Heart right ventricle (tissue), 16 donors: ENCODE data around the gene B4GALT7. TPM values are rescaled to one million over a fixed set of nuclear protein-coding genes. Genes with fewer than 3 reads are reported as not detected.
"Not testable (repeated sequence)": the region's sequence is repeated elsewhere in the genome, so short reads cannot be mapped to it uniquely, and the experiment has no call there.

Experiments used
- ATAC-seq, 8 donors: fragments of 200-7000 bp; cut with Tn5 transposase; one replicate each; pipeline ENCODE4 v1.9.1; 2020; ENCODE audit warnings: mild to moderate bottlenecking in 8 of 8, moderate library complexity in 8 of 8, moderate number of reproducible peaks in 1 of 8
- DNase-seq, 2 donors: peaks; one replicate each; pipeline ENCODE4 v3.0.0-alpha.2; 2020
- H3K27ac ChIP-seq, 10 donors: fragments of 200-600 bp; sonication (generic) in 2 of 10; one replicate each; pipeline versions ENCODE4 v1.5.0 to v1.8.0; 2020 to 2022; ENCODE audit warnings: mild to moderate bottlenecking in 3 of 10
- H3K27me3 ChIP-seq, 7 donors: fragments of 200-600 bp; one replicate each; pipeline ENCODE4 v1.8.0; 2021 to 2022; ENCODE audit warnings: mild to moderate bottlenecking in 2 of 7
- H3K36me3 ChIP-seq, 9 donors: fragments of 200-600 bp; sonication (generic) in 1 of 9; one replicate each; pipeline versions ENCODE4 v1.5.0 to v1.8.0; 2020 to 2022; ENCODE audit warnings: mild to moderate bottlenecking in 2 of 9
- H3K4me1 ChIP-seq, 9 donors: fragments of 200-600 bp; sonication (generic) in 1 of 9; one replicate each; pipeline versions ENCODE4 v1.5.0 to v1.8.0; 2020 to 2022; ENCODE audit warnings: mild to moderate bottlenecking in 4 of 9
- H3K4me3 ChIP-seq, 10 donors: fragments of 200-600 bp; sonication (generic) in 2 of 10; one replicate each; pipeline versions ENCODE4 v1.5.0 to v1.8.0; 2020 to 2022; ENCODE audit warnings: mild to moderate bottlenecking in 7 of 10, moderate library complexity in 2 of 10
- H3K9me3 ChIP-seq, 11 donors: fragments of 200-600 bp in 10 of 11; sonication (generic) in 2 of 11; one replicate each; pipeline versions ENCODE4 v1.5.0 to v1.8.0; 2013 to 2022; ENCODE audit warnings: mild to moderate bottlenecking in 2 of 11, control low read depth in 1 of 11, moderate library complexity in 1 of 11
- WGBS, 2 donors: extraction: QIAGEN DNeasy Blood & Tissue Kit; methylation state at CpG; one replicate each; pipeline ENCODE4 v1.1.7; 2013; ENCODE audit warnings: inconsistent platforms in 1 of 2; 5-methylcytosine and 5-hydroxymethylcytosine counted together
- intact Hi-C, 10 donors: fragments of 100-400 bp; cut with DNase I; formaldehyde crosslinking; loops; one replicate each; pipeline versions ENCODE4 v1.11.1 to v1.14.2; 2022
- polyA plus RNA-seq, 2 donors: library from polyadenylated mRNA; stranded (reverse); fragments of 200-250 nt; gene quantifications; one replicate each; pipeline ENCODE4 v1.2.3, GENCODE V29; 2013
- total RNA-seq, 10 donors: library from RNA; stranded (reverse); fragmentation: NEBNext Ultra II Directional in 3 of 10; extraction: Animal tissue kit (Norgen Biotek cat#: 25700) in 3 of 10; gene quantifications; one replicate each; pipeline versions ENCODE4 v1.2.1 to v1.2.4, GENCODE V29; 2021 to 2023
- TF ChIP-seq, protein P1 (sequence below), 9 donors: fragments of 200-600 bp; sonication (generic) in 2 of 9; IDR thresholded peaks; one replicate each; pipeline versions ENCODE4 v1.5.0 to v1.8.0; 2021 to 2022; ENCODE audit warnings: antibody characterized with exemption in 9 of 9, mild to moderate bottlenecking in 5 of 9, moderate library complexity in 1 of 9
- donor health status: Arrhythmogenic right ventricular cardiomyopathy.
- donor health status: ischemic (EF 13 %, LVEDD 7.1; RV severe dilation, severe dysfunction).
- donor health status: healthy with polysubstance abuse.
- donor health status: DM: no; HTN: yes; CAD: no.
- donor health status: DM: no; HTN: no; CAD: no.
- donor health status: ischemic (EF 25% LVEDD 6.9; RV normal size, moderate dysfunction).
- donor health status: ischemic (EF 25% LVEDD 5.7; RV mildly dilated, moderate dysfunction).
- donor health status: healthy.
- donor health status: DM: yes; HTN: yes; CAD: no.
- donor health status: Ischemic cardiomyopathy.
- donor health status: ischemic (EF 35%, LVEDD 5.7; RV mildly dilated, moderate dysfunction).
- donor health status: nonischemic (EF 11% LVEDD 7.7; RV severe dilation, severe dysfunction).
- donor health status: DM: yes; HTN: yes; CAD: no.
- donor health status: PGD.
- donor health status: ischemic (EF 29% LVEDD 5.4; RV normal size, mild dysfunction).
- donor health status: nonischemic (EF 23%, LVEDD 6.1; RV moderate dilation, normal function).

B4GALT7 gene
- total and polyA plus RNA-seq, 12 donors, result 9.8 to 29.7 (median 15.6) TPM

DNA sequence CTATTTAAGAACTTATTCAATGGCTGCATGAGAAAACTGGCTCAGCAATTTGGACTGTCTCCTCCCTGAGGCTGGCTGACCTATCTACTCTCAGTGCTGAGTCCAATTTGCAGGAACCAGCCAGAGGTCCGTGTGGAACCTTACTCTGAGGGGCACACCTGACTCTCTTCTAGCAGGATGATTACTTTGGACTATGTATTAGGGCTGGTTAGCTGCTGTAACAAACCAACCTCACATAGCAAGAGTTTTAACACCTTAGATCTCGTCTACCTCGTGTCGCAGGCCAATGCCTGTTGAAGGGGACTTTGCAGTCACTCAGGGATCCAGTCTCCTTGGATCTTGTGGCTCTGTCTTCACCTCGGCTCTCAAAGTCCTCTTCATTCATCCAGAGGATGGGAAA lies 42.1 kb upstream of the B4GALT7 start:
- no peak overlapping the region for H3K27ac ChIP-seq
- 85% methylated on average over 5 of the region's 5 CpGs for WGBS, 2 donors
- H3K9me3 ChIP-seq, result peaks cover 0 to 9% (median 0%) of the 10 kb centered on the region in 11 donors

DNA sequence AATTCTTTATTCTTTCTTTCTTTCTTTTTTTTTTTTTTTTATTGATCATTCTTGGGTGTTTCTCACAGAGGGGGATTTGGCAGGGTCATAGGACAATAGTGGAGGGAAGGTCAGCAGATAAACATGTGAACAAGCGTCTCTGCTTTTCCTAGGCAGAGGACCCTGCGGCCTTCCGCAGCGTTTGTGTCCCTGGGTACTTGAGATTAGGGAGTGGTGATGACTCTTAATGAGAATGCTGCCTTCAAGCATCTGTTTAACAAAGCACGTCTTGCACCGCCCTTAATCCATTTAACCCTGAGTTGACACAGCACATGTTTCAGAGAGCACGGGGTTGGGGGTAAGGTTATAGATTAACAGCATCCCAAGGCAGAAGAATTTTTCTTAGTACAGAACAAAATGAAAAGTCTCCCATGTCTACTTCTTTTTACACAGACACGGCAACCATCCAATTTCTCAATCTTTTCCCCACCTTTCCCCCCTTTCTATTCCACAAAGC lies 40.4 kb upstream of the B4GALT7 start:
- H3K27ac ChIP-seq, H3K36me3 ChIP-seq, H3K4me3 ChIP-seq, H3K27me3 ChIP-seq, DNase-seq, intact Hi-C loops, ATAC-seq, H3K9me3 ChIP-seq: not testable (repeated sequence)
- 43 to 54% methylated on average over 7 to 8 of the region's 8 CpGs for WGBS, 2 donors
- peaks cover 0 to 11% (median 9%) of the 10 kb centered on the region in 9 donors for H3K4me1 ChIP-seq

More for the DNA sequence above, 42.1 kb upstream of the B4GALT7 start:
- DNase-seq, result no peak
- peaks cover 4 to 20% (median 18%) of the 10 kb centered on the region in 9 donors for H3K4me1 ChIP-seq
- H3K36me3 ChIP-seq, result peaks cover 0 to 2% (median 0%) of the 10 kb centered on the region in 9 donors
- TF ChIP-seq, protein P1, sequence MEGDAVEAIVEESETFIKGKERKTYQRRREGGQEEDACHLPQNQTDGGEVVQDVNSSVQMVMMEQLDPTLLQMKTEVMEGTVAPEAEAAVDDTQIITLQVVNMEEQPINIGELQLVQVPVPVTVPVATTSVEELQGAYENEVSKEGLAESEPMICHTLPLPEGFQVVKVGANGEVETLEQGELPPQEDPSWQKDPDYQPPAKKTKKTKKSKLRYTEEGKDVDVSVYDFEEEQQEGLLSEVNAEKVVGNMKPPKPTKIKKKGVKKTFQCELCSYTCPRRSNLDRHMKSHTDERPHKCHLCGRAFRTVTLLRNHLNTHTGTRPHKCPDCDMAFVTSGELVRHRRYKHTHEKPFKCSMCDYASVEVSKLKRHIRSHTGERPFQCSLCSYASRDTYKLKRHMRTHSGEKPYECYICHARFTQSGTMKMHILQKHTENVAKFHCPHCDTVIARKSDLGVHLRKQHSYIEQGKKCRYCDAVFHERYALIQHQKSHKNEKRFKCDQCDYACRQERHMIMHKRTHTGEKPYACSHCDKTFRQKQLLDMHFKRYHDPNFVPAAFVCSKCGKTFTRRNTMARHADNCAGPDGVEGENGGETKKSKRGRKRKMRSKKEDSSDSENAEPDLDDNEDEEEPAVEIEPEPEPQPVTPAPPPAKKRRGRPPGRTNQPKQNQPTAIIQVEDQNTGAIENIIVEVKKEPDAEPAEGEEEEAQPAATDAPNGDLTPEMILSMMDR (IDR thresholded peaks at IDR 0.05), result no peak
- H3K27me3 ChIP-seq, result no peaks in the 10 kb centered on the region
- H3K4me3 ChIP-seq, result no peak overlapping the region
- ATAC-seq, result no peak
- intact Hi-C loops, result no loop called here

DNA sequence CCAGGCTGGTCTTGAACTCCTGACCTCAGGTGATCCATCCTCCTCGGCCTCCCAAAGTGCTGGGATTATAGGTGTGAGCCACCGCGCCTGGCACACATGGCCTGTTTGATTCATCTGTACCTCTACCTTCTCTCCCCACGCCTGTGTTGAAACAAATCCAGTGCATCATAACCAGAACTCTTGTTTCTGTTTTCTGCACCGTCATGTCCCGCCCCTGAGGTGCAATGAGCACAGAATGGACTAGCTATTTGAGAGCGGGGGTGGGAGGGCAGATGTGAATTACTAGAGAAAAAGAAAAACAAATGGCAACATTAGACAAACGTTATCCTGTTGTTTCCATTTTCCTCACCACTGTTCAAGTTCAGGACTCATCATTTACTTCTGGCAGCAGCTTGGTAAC lies 34.9 kb upstream of the B4GALT7 start:
- 78 to 79% methylated on average over 8 of the region's 8 CpGs for WGBS, 2 donors
- no peak for DNase-seq

DNA sequence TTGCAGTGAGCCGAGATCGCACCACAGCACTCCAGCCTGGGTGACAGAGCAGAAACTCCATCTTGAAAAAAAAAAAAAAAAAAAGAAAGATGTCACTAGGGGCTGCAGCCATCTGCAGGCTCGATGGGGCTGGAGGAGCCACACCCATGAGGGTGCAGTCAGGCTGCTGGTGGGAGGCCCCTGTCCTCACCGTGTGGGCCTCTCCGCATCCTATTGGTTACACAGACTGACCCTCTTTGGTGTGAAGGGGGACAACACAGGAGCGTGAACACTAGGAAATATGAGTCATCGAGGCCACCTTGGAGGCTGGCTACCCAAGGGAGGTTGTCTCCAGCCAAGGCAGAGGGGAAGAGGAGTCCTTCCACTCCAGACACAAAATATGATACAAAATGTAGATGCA lies 31.6 kb upstream of the B4GALT7 start:
- peaks cover 0 to 24% (median 11%) of the 10 kb centered on the region in 7 donors for H3K27me3 ChIP-seq
- TF ChIP-seq, protein P1 (IDR thresholded peaks at IDR 0.05), result no peak
- no peak overlapping the region for H3K4me3 ChIP-seq
- H3K27ac ChIP-seq, result no peak overlapping the region
- no peaks in the 10 kb centered on the region for H3K36me3 ChIP-seq
- WGBS, 2 donors, result 63 to 74% methylated on average over 7 of the region's 7 CpGs
- intact Hi-C loops, result no loop called here
- no peaks in the 10 kb centered on the region for H3K4me1 ChIP-seq
- peaks cover 0 to 6% (median 0%) of the 10 kb centered on the region in 11 donors for H3K9me3 ChIP-seq
- ATAC-seq (no peak), DNase-seq (no peak)

More for the DNA sequence above, 34.9 kb upstream of the B4GALT7 start:
- TF ChIP-seq, protein P1 (IDR thresholded peaks at IDR 0.05), result no peak
- intact Hi-C loops, result no loop called here
- Histone ChIP-seq H3K27me3 (peaks cover 0 to 24% (median 11%) of the 10 kb centered on the region in 7 donors), H3K4me1 (no peaks in the 10 kb centered on the region), H3K4me3 (no peak overlapping the region), H3K9me3 (peaks cover 0 to 9% (median 0%) of the 10 kb centered on the region in 11 donors), H3K36me3 (no peaks in the 10 kb centered on the region), H3K27ac (no peak overlapping the region)
- no peak for ATAC-seq

DNA sequence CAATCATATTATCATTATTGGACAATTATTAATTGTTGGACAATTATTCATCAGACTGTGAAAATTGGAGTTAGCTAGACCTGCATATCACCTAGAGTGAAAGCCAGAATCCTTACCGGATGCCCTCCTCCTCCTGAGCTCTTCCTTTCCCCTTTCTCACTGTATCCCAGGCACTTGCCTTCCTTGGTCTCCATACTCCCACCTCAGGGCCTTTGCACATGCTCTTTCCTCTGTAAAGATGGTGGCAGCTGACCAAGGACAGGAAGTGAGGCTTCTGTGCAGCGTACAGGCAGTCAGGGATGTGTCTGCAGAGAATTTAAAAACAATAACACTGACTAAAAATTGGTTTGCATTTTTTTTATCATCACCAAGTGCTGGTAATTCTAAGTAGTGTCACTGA lies 30.0 kb upstream of the B4GALT7 start:
- no peak overlapping the region for H3K4me3 ChIP-seq
- no peak for DNase-seq
- no peaks in the 10 kb centered on the region for H3K36me3 ChIP-seq
- H3K4me1 ChIP-seq, result no peaks in the 10 kb centered on the region
- ATAC-seq, result no peak
- 75% methylated on average over 2 of the region's 2 CpGs for WGBS, 2 donors
- no peak overlapping the region for H3K27ac ChIP-seq
- intact Hi-C loops, result no loop called here
- H3K9me3 ChIP-seq, result peaks cover 0 to 6% (median 0%) of the 10 kb centered on the region in 11 donors
- TF ChIP-seq, protein P1 (IDR thresholded peaks at IDR 0.05), result no peak
- peaks cover 0 to 21% (median 11%) of the 10 kb centered on the region in 7 donors for H3K27me3 ChIP-seq
